Measurements from ENCODE around the gene PLXNB2.
A peak's percentile ranks its signal among the peaks of the same experiment; 100 is the strongest.

PLXNB2 gene

DNA sequence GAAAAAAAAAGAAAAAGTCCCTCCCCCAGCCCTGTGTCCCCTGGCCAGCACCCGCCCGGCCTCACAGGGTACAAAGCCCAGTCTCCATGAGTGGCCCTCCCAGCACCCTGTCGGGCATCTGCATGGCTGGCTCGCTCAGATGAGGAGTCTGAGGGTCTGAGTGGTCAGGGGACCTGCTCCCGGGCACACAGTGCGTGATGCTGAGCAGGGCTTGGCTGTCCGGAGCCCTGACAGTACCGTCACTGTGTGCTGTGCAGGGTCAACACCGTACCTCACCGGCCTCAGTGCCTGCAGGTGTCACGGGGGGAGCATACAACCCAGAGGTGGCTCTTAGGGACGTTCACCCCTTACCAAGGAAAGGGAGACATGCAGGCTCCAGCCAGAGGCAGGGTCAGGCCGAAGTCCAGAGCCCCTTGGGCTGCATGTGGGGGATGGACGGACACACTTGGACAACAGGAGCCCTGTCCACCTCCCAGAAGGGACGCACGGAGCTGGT, 3.6 kb upstream of the PLXNB2 start:
- H3K27ac ChIP-seq (ENCODE audit: low read depth, low read length): no peak overlapping the region
- H3K27me3 ChIP-seq (ENCODE audit: control insufficient read depth in 5 of 5, insufficient read depth in 4 of 5, low read length in 5 of 5): no peaks in the 10 kb centered on the region
- no peak overlapping the region for H3K4me3 ChIP-seq (ENCODE audit: low read depth in 1 of 5, low read length in 5 of 5)
- H3K9ac ChIP-seq (ENCODE audit: low read length in 5 of 5): no peak overlapping the region
- H3K4me1 ChIP-seq (ENCODE audit: control insufficient read depth in 5 of 5, insufficient read depth in 5 of 5, low read length in 5 of 5): peaks cover 5 to 51% (median 44%) of the 10 kb centered on the region in 5 donors
- no peaks in the 10 kb centered on the region for H3K9me3 ChIP-seq (ENCODE audit: control insufficient read depth in 5 of 5, low read length in 5 of 5)
- peaks cover 0 to 8% (median 0%) of the 10 kb centered on the region in 5 donors for H3K36me3 ChIP-seq (ENCODE audit: control insufficient read depth in 5 of 5, insufficient read depth in 5 of 5, low read length in 5 of 5)

GRCh38 chr22:50310031-50310722, 2.7 kb upstream of the PLXNB2 start:
- H3K9me3 ChIP-seq (ENCODE audit: control insufficient read depth in 5 of 5, low read length in 5 of 5): no peaks in the 10 kb centered on the region
- H3K27me3 ChIP-seq (ENCODE audit: control insufficient read depth in 5 of 5, insufficient read depth in 4 of 5, low read length in 5 of 5): no peaks in the 10 kb centered on the region
- H3K4me1 ChIP-seq (ENCODE audit: control insufficient read depth in 5 of 5, insufficient read depth in 5 of 5, low read length in 5 of 5): peaks cover 7 to 58% (median 50%) of the 10 kb centered on the region in 5 donors
- peaks cover 0 to 8% (median 0%) of the 10 kb centered on the region in 5 donors for H3K36me3 ChIP-seq (ENCODE audit: control insufficient read depth in 5 of 5, insufficient read depth in 5 of 5, low read length in 5 of 5)
- no peak overlapping the region for H3K9ac ChIP-seq (ENCODE audit: low read length in 5 of 5)
- no peak overlapping the region for H3K27ac ChIP-seq (ENCODE audit: low read depth, low read length)
- no peak overlapping the region for H3K4me3 ChIP-seq (ENCODE audit: low read depth in 1 of 5, low read length in 5 of 5)

DNA sequence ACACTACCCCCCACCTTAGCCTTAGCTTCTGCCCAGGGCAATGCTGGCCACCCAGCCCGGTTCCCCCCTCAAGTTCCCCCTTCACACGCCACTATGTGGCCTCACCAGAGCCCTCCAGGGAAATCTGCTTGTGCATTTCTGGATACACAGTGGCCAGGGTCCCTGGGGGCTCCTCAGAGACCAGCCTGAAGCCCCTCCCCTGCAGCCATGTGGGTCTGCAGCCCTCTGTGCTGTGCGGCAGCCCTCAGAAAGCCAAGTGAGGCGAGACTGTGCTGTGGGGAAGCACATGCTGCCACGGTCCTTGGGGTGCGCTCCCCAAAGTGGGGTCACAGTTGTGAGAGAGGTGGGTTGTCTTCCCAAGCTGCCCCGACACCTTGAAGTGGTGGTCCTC, 2.1 kb upstream of the PLXNB2 start:
- Histone ChIP-seq H3K9ac (ENCODE audit: low read length in 5 of 5) (peak overlapping the region in 1 of 5 donors; percentile 59), H3K36me3 (ENCODE audit: control insufficient read depth in 5 of 5, insufficient read depth in 5 of 5, low read length in 5 of 5) (peaks cover 0 to 8% (median 0%) of the 10 kb centered on the region in 5 donors), H3K9me3 (ENCODE audit: control insufficient read depth in 5 of 5, low read length in 5 of 5) (no peaks in the 10 kb centered on the region), H3K27ac (ENCODE audit: low read depth, low read length) (no peak overlapping the region), H3K4me1 (ENCODE audit: control insufficient read depth in 5 of 5, insufficient read depth in 5 of 5, low read length in 5 of 5) (peaks cover 7 to 58% (median 50%) of the 10 kb centered on the region in 5 donors), H3K27me3 (ENCODE audit: control insufficient read depth in 5 of 5, insufficient read depth in 4 of 5, low read length in 5 of 5) (no peaks in the 10 kb centered on the region), H3K4me3 (ENCODE audit: low read depth in 1 of 5, low read length in 5 of 5) (no peak overlapping the region)

DNA sequence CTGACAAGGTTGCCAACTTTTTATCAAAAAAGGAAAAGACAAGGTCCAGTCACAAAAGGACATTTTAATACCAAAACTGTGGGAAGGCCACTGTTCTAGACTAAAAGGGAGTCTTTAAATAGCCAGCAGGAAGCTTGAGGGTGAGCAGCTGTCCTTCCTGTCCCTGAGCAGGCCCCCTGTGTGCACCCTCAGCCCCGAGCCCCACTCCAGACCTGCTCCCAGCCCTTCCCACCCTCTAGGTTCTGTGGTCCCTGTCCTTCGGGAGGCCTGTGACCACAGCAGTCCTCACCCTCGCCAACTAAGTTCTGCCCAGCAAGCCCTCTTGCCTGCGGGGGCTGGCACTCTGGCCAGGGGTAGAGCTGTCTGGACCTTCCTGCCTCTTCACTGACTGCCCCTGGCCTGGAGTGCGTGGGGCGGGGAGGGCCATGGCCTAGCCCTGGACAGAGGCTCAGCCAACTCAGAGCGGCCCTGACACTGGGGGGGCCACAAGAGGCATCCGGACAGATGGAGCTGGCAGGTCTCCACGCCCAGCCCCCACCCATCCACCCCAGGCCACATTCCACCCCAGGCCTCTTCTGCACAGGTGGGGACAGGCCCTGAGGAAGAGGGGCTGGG, 1.6 kb upstream of the PLXNB2 start:
- Histone ChIP-seq H3K27ac (ENCODE audit: low read depth, low read length) (peak overlapping the region; percentile 57), H3K9me3 (ENCODE audit: control insufficient read depth in 5 of 5, low read length in 5 of 5) (no peaks in the 10 kb centered on the region), H3K9ac (ENCODE audit: low read length in 5 of 5) (peak overlapping the region in 3 of 5 donors; percentile 15 to 59 (median 53)), H3K36me3 (ENCODE audit: control insufficient read depth in 5 of 5, insufficient read depth in 5 of 5, low read length in 5 of 5) (peaks cover 0 to 9% (median 0%) of the 10 kb centered on the region in 5 donors), H3K4me3 (ENCODE audit: low read depth in 1 of 5, low read length in 5 of 5) (peak overlapping the region in 1 of 5 donors; percentile 17), H3K4me1 (ENCODE audit: control insufficient read depth in 5 of 5, insufficient read depth in 5 of 5, low read length in 5 of 5) (peaks cover 7 to 57% (median 49%) of the 10 kb centered on the region in 5 donors), H3K27me3 (ENCODE audit: control insufficient read depth in 5 of 5, insufficient read depth in 4 of 5, low read length in 5 of 5) (no peaks in the 10 kb centered on the region)

DNA sequence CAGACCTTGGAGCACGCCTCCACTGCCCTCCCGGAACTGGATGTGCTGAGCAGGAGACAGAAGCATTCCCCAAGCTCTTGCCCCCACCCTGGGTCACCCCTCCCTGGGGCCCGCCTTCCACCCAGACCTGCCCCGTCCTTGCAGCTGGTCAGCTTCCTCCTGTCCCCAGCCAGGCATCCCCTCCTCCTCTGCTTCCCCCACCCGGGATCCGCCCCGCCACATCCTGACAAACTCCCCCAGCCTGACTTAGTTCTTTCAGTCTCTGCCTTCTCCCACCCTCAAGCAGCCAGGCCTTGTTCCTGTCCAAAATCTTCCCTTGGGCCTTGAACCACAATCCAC, 1.1 kb upstream of the PLXNB2 start:
- Histone ChIP-seq H3K4me1 (ENCODE audit: control insufficient read depth in 5 of 5, insufficient read depth in 5 of 5, low read length in 5 of 5) (peaks cover 7 to 60% (median 50%) of the 10 kb centered on the region in 5 donors), H3K27me3 (ENCODE audit: control insufficient read depth in 5 of 5, insufficient read depth in 4 of 5, low read length in 5 of 5) (no peaks in the 10 kb centered on the region), H3K27ac (ENCODE audit: low read depth, low read length) (peak overlapping the region; percentile 57), H3K4me3 (ENCODE audit: low read depth in 1 of 5, low read length in 5 of 5) (peak overlapping the region in 2 of 5 donors; percentile 17 to 42), H3K9ac (ENCODE audit: low read length in 5 of 5) (peak overlapping the region in 2 of 5 donors; percentile 53 to 59), H3K36me3 (ENCODE audit: control insufficient read depth in 5 of 5, insufficient read depth in 5 of 5, low read length in 5 of 5) (peaks cover 0 to 10% (median 0%) of the 10 kb centered on the region in 5 donors), H3K9me3 (ENCODE audit: control insufficient read depth in 5 of 5, low read length in 5 of 5) (no peaks in the 10 kb centered on the region)

DNA sequence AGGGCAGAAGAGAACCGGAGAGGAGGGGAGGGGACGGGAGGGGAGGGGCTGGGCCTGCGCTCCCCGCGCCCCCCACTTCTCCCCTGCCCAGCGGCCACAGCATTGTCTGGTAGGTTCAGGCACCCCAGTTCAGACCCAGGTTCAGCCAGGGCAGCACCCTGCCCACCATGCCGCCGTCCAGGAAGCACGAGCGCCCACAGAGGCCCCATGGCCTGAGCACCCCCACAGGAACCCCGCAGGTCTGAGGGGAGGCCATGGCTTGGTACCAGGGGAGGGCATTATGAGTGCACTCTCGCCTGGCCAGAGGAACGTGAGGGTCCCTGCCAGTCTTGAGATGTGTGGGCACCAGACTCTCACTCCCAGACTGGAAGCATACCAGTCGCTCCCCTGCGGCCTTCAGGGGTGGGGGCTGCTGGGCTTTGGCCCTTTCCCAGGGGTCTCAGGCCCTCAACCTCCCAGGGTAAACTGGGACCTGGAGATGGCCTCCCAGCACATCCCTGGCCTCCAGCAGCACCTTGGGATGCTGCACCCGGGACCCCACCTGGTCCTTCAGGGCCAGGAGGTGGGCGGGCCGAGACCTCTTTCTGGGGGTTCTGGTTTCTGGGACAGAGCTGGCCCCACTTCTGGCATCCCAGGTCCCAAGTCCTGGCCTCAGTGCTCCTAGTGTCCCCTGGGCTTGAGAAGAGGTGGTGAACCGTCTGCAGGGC, 597 bp upstream of the PLXNB2 start:
- H3K36me3 ChIP-seq (ENCODE audit: control insufficient read depth in 5 of 5, insufficient read depth in 5 of 5, low read length in 5 of 5): peaks cover 0 to 10% (median 0%) of the 10 kb centered on the region in 5 donors
- H3K9ac ChIP-seq (ENCODE audit: low read length in 5 of 5): peak overlapping the region in 2 of 5 donors; percentile 35 to 53
- H3K27ac ChIP-seq (ENCODE audit: low read depth, low read length): peak overlapping the region; percentile 57
- H3K9me3 ChIP-seq (ENCODE audit: control insufficient read depth in 5 of 5, low read length in 5 of 5): no peaks in the 10 kb centered on the region
- peaks cover 8 to 65% (median 54%) of the 10 kb centered on the region in 5 donors for H3K4me1 ChIP-seq (ENCODE audit: control insufficient read depth in 5 of 5, insufficient read depth in 5 of 5, low read length in 5 of 5)
- H3K27me3 ChIP-seq (ENCODE audit: control insufficient read depth in 5 of 5, insufficient read depth in 4 of 5, low read length in 5 of 5): no peaks in the 10 kb centered on the region
- H3K4me3 ChIP-seq (ENCODE audit: low read depth in 1 of 5, low read length in 5 of 5): peak overlapping the region in 2 of 5 donors; percentile 2 to 42

DNA sequence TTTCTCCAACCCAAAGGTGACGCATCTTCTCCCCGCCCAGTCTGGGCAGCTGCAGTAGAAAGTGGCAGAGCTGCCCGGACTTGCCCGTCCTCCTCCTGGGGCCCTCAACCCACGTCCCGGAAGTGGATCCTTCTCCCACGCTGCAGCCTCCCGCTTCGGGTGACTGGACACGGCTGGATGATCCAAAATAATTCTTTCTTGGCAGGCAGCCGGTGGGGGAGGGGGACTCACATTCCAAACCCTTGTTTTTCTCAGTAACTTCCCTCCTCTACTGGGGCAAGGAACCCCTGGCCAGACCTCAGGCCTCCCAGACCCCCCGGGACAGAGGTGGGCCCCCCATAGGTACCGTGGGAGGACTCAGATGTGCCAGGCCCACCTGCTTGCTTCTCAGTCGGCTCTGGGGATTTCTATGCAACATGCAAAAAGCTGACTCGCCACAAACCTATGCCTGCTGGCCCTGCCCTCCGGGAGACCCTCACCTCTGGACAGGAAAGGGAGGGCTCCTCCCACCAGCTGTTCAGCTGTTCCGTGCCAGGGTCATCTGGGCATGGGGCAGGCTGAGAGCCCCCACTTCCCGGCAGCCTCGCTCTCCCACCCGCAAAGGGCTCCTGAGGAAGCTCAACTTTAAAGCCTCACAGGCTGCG, 1.4 kb downstream of the PLXNB2 start:
- Histone ChIP-seq H3K9me3 (ENCODE audit: control insufficient read depth in 5 of 5, low read length in 5 of 5) (no peaks in the 10 kb centered on the region), H3K27ac (ENCODE audit: low read depth, low read length) (peak overlapping the region; percentile 94), H3K4me1 (ENCODE audit: control insufficient read depth in 5 of 5, insufficient read depth in 5 of 5, low read length in 5 of 5) (peaks cover 8 to 85% (median 74%) of the 10 kb centered on the region in 5 donors), H3K9ac (ENCODE audit: low read length in 5 of 5) (peak overlapping the region; percentile 56 to 94 (median 88)), H3K27me3 (ENCODE audit: control insufficient read depth in 5 of 5, insufficient read depth in 4 of 5, low read length in 5 of 5) (no peaks in the 10 kb centered on the region), H3K4me3 (ENCODE audit: low read depth in 1 of 5, low read length in 5 of 5) (peak overlapping the region; percentile 64 to 88 (median 82)), H3K36me3 (ENCODE audit: control insufficient read depth in 5 of 5, insufficient read depth in 5 of 5, low read length in 5 of 5) (peaks cover 0 to 5% (median 0%) of the 10 kb centered on the region in 5 donors)

DNA sequence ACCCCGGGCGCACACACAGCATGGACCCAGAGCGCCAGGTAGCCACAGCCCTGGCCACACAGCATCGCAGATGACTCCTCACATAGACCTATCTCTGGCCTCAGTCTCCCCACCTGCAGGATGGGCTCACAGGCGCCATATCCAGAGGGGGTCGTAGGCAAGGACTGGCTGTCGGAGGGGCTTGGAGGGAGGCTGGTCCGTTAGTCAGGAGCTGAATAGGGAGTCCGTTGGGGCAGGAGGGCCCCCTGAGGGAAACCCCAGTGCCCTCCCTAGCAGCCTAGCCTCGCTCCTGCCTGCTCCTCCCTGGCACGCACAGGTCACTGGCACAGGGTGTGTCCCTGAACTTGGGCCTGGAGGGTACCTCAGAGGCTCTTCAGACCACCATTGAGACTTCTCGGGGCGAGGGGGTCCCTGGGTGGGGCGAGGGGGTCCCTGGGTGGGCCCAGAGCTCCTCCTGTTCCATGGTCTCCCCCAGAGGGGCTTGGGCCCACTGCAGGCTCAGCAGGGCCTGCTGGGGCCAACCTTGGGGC, 2.0 kb downstream of the PLXNB2 start:
- no peaks in the 10 kb centered on the region for H3K9me3 ChIP-seq (ENCODE audit: control insufficient read depth in 5 of 5, low read length in 5 of 5)
- peaks cover 8 to 91% (median 80%) of the 10 kb centered on the region in 5 donors for H3K4me1 ChIP-seq (ENCODE audit: control insufficient read depth in 5 of 5, insufficient read depth in 5 of 5, low read length in 5 of 5)
- H3K36me3 ChIP-seq (ENCODE audit: control insufficient read depth in 5 of 5, insufficient read depth in 5 of 5, low read length in 5 of 5): peaks cover 0 to 8% (median 0%) of the 10 kb centered on the region in 5 donors
- H3K4me3 ChIP-seq (ENCODE audit: low read depth in 1 of 5, low read length in 5 of 5): peak overlapping the region; percentile 40 to 88 (median 82)
- peak overlapping the region; percentile 94 for H3K27ac ChIP-seq (ENCODE audit: low read depth, low read length)
- H3K27me3 ChIP-seq (ENCODE audit: control insufficient read depth in 5 of 5, insufficient read depth in 4 of 5, low read length in 5 of 5): no peaks in the 10 kb centered on the region
- H3K9ac ChIP-seq (ENCODE audit: low read length in 5 of 5): peak overlapping the region in 4 of 5 donors; percentile 56 to 94 (median 77)

Data from subcutaneous abdominal adipose tissue (tissue), 5 donors.